ENCODE measurements around the gene PPA2.

Gene PPA2

DNA sequence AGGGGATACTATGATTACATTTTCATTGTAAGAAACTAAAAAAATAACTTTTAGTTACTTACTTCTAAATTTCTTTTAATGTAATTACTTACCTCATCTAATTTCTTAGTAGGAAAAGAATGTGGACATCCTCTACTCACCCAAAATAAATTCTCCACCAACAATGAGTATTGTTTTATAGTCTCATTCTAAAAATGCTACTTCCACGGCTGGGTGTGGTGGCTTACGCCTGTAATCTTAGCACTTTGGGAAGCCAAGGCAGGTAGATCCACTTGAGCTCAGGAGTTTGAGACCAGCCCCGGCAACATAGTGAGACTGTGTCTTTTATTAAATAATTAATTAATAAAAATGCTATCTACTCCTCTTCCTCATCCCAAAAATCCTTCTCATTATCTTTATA lies 99.8 kb downstream of the PPA2 start:
- in situ Hi-C loops (cut with HindIII; ENCODE audit: low sequenced_read_pairs): no loop called here
- no peak overlapping the region for H3K4me3 ChIP-seq (ENCODE audit: low read depth, low read length)
- no peak for DNase-seq (ENCODE audit: low read depth)
- TF ChIP-seq, protein P1, sequence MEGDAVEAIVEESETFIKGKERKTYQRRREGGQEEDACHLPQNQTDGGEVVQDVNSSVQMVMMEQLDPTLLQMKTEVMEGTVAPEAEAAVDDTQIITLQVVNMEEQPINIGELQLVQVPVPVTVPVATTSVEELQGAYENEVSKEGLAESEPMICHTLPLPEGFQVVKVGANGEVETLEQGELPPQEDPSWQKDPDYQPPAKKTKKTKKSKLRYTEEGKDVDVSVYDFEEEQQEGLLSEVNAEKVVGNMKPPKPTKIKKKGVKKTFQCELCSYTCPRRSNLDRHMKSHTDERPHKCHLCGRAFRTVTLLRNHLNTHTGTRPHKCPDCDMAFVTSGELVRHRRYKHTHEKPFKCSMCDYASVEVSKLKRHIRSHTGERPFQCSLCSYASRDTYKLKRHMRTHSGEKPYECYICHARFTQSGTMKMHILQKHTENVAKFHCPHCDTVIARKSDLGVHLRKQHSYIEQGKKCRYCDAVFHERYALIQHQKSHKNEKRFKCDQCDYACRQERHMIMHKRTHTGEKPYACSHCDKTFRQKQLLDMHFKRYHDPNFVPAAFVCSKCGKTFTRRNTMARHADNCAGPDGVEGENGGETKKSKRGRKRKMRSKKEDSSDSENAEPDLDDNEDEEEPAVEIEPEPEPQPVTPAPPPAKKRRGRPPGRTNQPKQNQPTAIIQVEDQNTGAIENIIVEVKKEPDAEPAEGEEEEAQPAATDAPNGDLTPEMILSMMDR (IDR thresholded peaks at IDR 0.05; ENCODE audit: low read depth, low read length, missing control alignments): no peak

DNA sequence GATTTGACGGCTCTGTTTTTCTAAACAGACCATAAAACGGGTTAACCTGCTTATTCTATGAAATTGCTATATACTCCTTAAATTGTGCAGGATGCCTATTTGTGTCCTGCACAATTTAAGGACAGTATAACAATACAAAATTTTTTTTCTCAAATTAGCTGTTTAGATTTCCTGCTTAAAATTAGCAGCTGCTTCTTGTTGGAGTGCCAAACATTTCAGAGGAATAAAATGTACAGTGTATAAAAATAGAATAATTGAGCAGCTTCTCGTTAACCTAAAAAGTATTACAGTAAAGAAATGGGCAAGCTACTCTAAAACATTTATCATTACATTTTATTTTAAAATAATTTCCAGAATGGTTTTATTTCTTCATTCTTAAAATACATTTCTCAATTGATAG lies 100.5 kb downstream of the PPA2 start:
- TF ChIP-seq, protein P1 (IDR thresholded peaks at IDR 0.05; ENCODE audit: low read depth, low read length, missing control alignments): no peak
- H3K4me3 ChIP-seq (ENCODE audit: low read depth, low read length): no peak overlapping the region
- in situ Hi-C loops (cut with HindIII; ENCODE audit: low sequenced_read_pairs): no loop called here
- DNase-seq (ENCODE audit: low read depth): no peak

DNA sequence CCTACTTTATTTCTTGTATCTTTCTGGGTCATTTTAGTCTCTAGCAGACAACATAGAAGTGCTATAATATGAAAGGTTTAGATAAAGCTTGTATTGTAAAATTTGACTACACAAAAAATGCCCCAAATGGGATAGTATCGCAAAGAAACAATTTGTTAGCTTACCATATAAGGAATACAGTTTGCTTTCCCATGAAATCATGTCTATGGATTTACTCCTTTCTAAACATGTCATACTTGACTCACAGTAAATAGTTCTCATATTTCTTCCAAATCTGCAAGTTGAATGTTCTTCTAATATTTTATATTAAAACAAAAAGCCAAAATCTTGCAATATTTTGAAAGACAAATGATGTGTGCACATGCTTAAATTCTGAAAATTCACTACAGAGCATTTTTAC lies 103.9 kb downstream of the PPA2 start:
- DNase-seq (ENCODE audit: low read depth): no peak
- no peak overlapping the region for H3K4me3 ChIP-seq (ENCODE audit: low read depth, low read length)
- TF ChIP-seq, protein P1 (IDR thresholded peaks at IDR 0.05; ENCODE audit: low read depth, low read length, missing control alignments): no peak
- in situ Hi-C loops (cut with HindIII; ENCODE audit: low sequenced_read_pairs): no loop called here

DNA sequence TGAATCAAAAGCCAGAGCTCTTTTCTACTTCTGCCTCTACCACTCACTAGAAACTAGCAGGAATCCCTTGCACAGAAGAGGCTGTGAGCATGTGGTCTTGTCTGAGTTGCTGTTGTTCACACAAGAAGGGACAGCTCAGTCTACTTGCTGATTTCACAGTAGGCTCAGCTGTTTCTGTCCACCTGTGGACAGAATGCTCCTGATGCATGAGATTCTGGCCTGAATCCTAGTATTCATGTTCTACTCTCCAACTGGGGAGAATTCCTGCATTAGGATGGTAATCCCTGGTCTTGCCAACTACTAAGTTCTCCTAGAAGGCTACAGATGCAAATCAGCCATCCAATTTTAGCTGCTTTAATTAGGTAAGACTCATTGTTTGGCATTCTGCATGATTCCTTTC lies 112.8 kb downstream of the PPA2 start:
- in situ Hi-C loops (cut with HindIII; ENCODE audit: low sequenced_read_pairs): no loop called here
- H3K4me3 ChIP-seq (ENCODE audit: low read depth, low read length): no peak overlapping the region
- TF ChIP-seq, protein P1 (IDR thresholded peaks at IDR 0.05; ENCODE audit: low read depth, low read length, missing control alignments): no peak

DNA sequence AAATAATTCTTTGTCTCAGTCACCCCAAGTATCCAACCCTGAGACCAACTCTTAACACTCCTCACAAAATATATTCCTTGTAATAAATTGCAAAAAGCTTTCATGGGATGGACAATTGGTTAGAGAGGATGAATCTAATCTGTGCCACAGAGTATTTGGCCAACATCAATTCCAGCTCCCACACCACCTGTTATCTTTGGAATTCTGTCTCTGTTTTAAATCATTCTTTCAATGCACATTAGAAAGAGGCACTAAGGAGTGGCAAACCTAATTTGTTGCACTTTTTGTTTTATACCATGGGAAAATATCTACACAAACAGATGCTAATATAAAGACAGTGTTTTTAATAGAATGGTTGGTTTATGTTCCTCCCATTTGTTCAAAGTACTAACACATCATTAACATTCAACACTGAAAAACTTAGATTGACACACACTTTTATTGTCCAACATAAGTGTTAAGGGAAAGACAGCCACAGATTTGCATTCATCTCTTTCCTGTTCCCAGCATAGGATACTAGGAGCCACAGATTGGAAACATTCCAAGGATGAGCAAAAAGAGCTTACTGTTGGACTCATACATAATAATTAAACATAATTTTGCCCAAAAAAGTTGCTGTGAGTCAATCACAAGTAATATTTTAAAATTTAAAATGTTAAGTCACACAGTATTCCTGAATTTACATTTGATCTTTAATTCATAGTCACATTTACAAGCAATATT lies 116.4 kb downstream of the PPA2 start:
- TF ChIP-seq, protein P1 (IDR thresholded peaks at IDR 0.05; ENCODE audit: low read depth, low read length, missing control alignments): no peak
- H3K4me3 ChIP-seq (ENCODE audit: low read depth, low read length): no peak overlapping the region
- in situ Hi-C loops (cut with HindIII; ENCODE audit: low sequenced_read_pairs): no loop called here
- no peak for DNase-seq (ENCODE audit: low read depth)

More for the DNA sequence above, 112.8 kb downstream of the PPA2 start:
- DNase-seq (ENCODE audit: low read depth): no peak

DNA sequence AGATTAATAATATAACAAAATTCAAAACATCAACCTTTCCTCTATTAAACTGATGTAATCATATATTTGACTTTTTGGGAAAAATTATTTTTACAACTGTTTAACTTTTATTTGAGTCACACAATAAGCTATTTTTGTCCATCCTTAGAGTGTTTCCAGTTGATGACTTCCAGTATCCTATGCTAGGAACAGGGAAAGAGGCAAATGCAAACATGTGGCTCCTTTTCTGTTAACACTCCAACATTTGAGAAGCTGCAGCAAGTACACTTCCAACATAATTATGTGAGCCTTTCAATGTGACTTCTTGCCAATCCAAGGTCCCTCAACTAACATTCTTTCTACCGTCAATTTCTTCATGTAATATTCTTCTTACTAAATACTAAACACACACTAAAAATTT lies 117.7 kb downstream of the PPA2 start:
- in situ Hi-C loops (cut with HindIII; ENCODE audit: low sequenced_read_pairs): no loop called here

More for the DNA sequence above, 117.7 kb downstream of the PPA2 start:
- TF ChIP-seq, protein P1 (IDR thresholded peaks at IDR 0.05; ENCODE audit: low read depth, low read length, missing control alignments): no peak
- no peak overlapping the region for H3K4me3 ChIP-seq (ENCODE audit: low read depth, low read length)
- no peak for DNase-seq (ENCODE audit: low read depth)
